Hepatocyte (in vitro differentiated cells): ENCODE measurements around the gene IL1RL2. TPM values are rescaled to one million over a fixed set of nuclear protein-coding genes. Genes with fewer than 3 reads are reported as not detected.

Source experiments
- DNase-seq: peaks from one replicate; pipeline ENCODE4 v3.0.0-alpha.2; 2016; ENCODE audit warnings: low spot score
- H2AFZ ChIP-seq: fragments of 200-600 bp; sonication (generic); 2 replicates; pipeline ENCODE4 v1.6.0; 2016; ENCODE audit warnings: antibody characterized with exemption, mild to moderate bottlenecking
- H3K27ac ChIP-seq: fragments of 200-600 bp; sonication (generic); 2 replicates; pipeline ENCODE4 v1.5.1; 2016; ENCODE audit warnings: mild to moderate bottlenecking
- H3K27me3 ChIP-seq: fragments of 200-600 bp; sonication (generic); 2 replicates; pipeline ENCODE4 v1.6.1; 2016
- H3K36me3 ChIP-seq: fragments of 200-600 bp; sonication (generic); replicated peaks from 2 replicates; pipeline ENCODE4 v1.5.1; 2016; ENCODE audit warnings: low read depth; ENCODE audit not compliant: insufficient read depth
- H3K4me1 ChIP-seq: fragments of 200-600 bp; sonication (generic); 2 replicates; pipeline ENCODE4 v1.5.1; 2016; ENCODE audit warnings: mild to moderate bottlenecking, moderate library complexity; ENCODE audit not compliant: insufficient read depth
- H3K4me2 ChIP-seq: fragments of 200-600 bp; sonication (generic); 2 replicates; pipeline ENCODE4 v1.6.0; 2016
- H3K4me3 ChIP-seq: fragments of 200-600 bp; sonication (generic); 2 replicates; pipeline ENCODE4 v1.5.1; 2016; ENCODE audit warnings: mild to moderate bottlenecking
- H3K79me2 ChIP-seq: fragments of 200-600 bp; sonication (generic); 2 replicates; pipeline ENCODE4 v1.6.0; 2017; ENCODE audit warnings: mild to moderate bottlenecking
- H3K9me2 ChIP-seq: fragments of 200-600 bp; sonication (generic); replicated peaks from 2 replicates; pipeline ENCODE4 v1.6.0; 2017; ENCODE audit warnings: mild to moderate bottlenecking; ENCODE audit not compliant: insufficient read depth
- H3K9me3 ChIP-seq: fragments of 200-600 bp; sonication (generic); 2 replicates; pipeline ENCODE4 v1.5.1; 2016; ENCODE audit warnings: low read depth, mild to moderate bottlenecking
- H4K20me1 ChIP-seq: fragments of 200-600 bp; sonication (generic); 2 replicates; pipeline ENCODE4 v1.6.0; 2016; ENCODE audit warnings: mild to moderate bottlenecking; ENCODE audit not compliant: insufficient read depth, poor library complexity, severe bottlenecking
- EZH2 ChIP-seq: fragments of 200-600 bp; sonication (generic); IDR thresholded peaks from 2 replicates; pipeline ENCODE4 v1.6.1; 2016; ENCODE audit warnings: antibody characterized with exemption, mild to moderate bottlenecking, borderline replicate concordance
- EZH2phosphoT487 ChIP-seq: fragments of 200-600 bp; sonication (generic); IDR thresholded peaks from one replicate; pipeline ENCODE4 v1.6.1; 2018; ENCODE audit warnings: antibody characterized with exemption, mild to moderate bottlenecking, low read depth, moderate library complexity; ENCODE audit not compliant: unreplicated experiment, severe bottlenecking
- whole genome bisulfite sequencing: methylation state at CpG from one replicate; pipeline ENCODE4 v1.1.6; 2016; ENCODE audit warnings: low lambda C conversion rate; ENCODE audit errors: missing lambda C conversion rate; 5-methylcytosine and 5-hydroxymethylcytosine counted together
- polyA plus RNA-seq: library from polyadenylated mRNA; unstranded; fragments of >200 nt; fragmentation: Nextera tagmentation; extraction: Ambion mirVana; gene quantifications from 2 replicates; pipeline ENCODE4 v1.2.1, GENCODE V29; 2016
- total RNA-seq: library from RNA; depleted of rRNA; stranded (reverse); fragments of >200 nt; gene quantifications from 2 replicates; pipeline ENCODE4 v1.2.3, GENCODE V29; 2014
- TF ChIP-seq, protein P1 (sequence below): fragments of 200-600 bp; sonication (generic); IDR thresholded peaks from 2 replicates; pipeline ENCODE4 v1.5.1; 2016; ENCODE audit warnings: antibody characterized with exemption, mild to moderate bottlenecking; ENCODE audit not compliant: poor library complexity

Gene IL1RL2
- total and polyA plus RNA-seq, 2 experiments from 2014 or later = 1.3 TPM; not detected in 1

DNA sequence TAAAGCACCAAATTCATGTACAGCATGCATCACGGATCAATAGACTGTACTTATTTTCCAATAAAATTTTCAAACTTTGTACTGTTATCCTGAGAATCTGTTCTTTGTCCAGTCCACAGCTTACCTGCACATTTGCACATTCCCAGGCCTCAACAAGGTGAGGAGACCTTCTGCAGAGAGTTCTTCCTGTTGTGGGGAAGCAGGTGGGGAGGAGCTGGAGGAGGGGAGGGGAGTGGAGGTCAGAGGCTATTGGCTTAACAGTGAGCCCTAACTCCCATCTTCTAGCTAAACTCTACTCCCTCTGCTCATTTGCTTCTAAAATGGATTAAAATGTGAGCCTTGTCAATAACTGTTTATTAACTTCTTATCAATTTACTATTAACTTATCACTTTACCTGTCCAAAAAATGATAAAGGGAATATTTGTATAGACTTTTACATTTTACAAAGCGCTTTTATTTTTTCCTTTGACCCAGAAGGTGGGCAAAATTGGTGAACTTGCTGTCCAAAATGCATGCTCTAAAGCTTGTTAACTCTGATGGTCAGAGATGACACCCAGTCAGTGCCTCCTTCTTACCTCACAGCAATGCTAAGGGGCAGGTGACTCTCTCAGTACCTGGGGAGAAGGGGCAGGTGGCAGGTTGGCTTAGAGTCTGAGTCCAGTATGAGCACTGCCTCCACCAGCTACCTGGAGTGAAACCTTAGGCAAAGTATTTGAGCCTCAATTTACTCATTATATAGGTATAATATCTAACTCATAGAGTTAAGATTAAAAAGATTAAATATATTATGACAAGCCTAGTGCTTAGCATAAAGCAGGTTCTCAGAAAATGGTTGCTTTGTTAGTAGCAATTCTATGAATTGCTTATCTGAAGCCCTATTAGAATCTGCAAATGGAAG is 6.8 kb upstream of the IL1RL2 start:
- Histone ChIP-seq H3K36me3 (no peaks in the 10 kb centered on the region), H3K79me2 (no peaks in the 10 kb centered on the region), H3K4me1 (peaks cover 8% of the 10 kb centered on the region), H2AFZ (no peak overlapping the region), H3K4me3 (no peak overlapping the region), H3K9me2 (no peaks in the 10 kb centered on the region), H3K27me3 (no peaks in the 10 kb centered on the region), H4K20me1 (no peaks in the 10 kb centered on the region), H3K4me2 (no peak overlapping the region), H3K9me3 (no peaks in the 10 kb centered on the region), H3K27ac (no peak overlapping the region)
- WGBS = 94% methylated on average over 2 of the region's 2 CpGs
- no peak for DNase-seq
- TF ChIP-seq, protein P1, sequence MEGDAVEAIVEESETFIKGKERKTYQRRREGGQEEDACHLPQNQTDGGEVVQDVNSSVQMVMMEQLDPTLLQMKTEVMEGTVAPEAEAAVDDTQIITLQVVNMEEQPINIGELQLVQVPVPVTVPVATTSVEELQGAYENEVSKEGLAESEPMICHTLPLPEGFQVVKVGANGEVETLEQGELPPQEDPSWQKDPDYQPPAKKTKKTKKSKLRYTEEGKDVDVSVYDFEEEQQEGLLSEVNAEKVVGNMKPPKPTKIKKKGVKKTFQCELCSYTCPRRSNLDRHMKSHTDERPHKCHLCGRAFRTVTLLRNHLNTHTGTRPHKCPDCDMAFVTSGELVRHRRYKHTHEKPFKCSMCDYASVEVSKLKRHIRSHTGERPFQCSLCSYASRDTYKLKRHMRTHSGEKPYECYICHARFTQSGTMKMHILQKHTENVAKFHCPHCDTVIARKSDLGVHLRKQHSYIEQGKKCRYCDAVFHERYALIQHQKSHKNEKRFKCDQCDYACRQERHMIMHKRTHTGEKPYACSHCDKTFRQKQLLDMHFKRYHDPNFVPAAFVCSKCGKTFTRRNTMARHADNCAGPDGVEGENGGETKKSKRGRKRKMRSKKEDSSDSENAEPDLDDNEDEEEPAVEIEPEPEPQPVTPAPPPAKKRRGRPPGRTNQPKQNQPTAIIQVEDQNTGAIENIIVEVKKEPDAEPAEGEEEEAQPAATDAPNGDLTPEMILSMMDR = no peak
- TF ChIP-seq EZH2 = no peak
- TF ChIP-seq EZH2phosphoT487 = no peak

DNA sequence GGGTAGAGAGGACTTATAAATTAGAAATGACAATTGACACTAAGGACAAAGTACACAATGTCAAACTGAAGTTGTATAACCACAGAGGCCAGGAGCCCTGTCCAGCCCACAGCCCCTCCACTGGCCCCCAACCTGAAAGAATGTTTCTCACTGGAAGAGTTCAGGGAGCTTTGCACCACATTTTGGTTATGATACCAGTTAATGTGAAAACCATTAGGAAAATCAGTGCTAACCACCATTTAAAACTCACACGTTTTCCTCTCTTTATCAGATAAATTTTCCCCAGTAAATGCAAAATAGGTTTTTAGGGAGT is 6.2 kb upstream of the IL1RL2 start:
- Histone ChIP-seq H3K9me3 (no peaks in the 10 kb centered on the region), H3K36me3 (no peaks in the 10 kb centered on the region), H3K4me1 (peaks cover 8% of the 10 kb centered on the region), H3K4me2 (no peak overlapping the region), H3K9me2 (no peaks in the 10 kb centered on the region), H3K27ac (no peak overlapping the region), H4K20me1 (no peaks in the 10 kb centered on the region), H3K4me3 (no peak overlapping the region), H3K27me3 (no peaks in the 10 kb centered on the region), H3K79me2 (no peaks in the 10 kb centered on the region), H2AFZ (no peak overlapping the region)
- no peak for DNase-seq
- TF ChIP-seq EZH2phosphoT487 = no peak
- TF ChIP-seq EZH2 = no peak
- TF ChIP-seq, protein P1 = no peak
- 44% methylated on average over 1 of the region's 1 CpG for WGBS

- H3K4me3 ChIP-seq = no peak overlapping the region
- no peaks in the 10 kb centered on the region for H3K79me2 ChIP-seq
- H3K4me1 ChIP-seq = peaks cover 8% of the 10 kb centered on the region
- no peaks in the 10 kb centered on the region for H3K9me2 ChIP-seq
- H4K20me1 ChIP-seq = no peaks in the 10 kb centered on the region
- H3K36me3 ChIP-seq = no peaks in the 10 kb centered on the region
- H3K27me3 ChIP-seq = no peaks in the 10 kb centered on the region
- H2AFZ ChIP-seq = no peak overlapping the region
- no peak overlapping the region for H3K4me2 ChIP-seq
- H3K27ac ChIP-seq = no peak overlapping the region
- no peak for DNase-seq
- TF ChIP-seq EZH2phosphoT487 = no peak
- TF ChIP-seq, protein P1 = no peak
- TF ChIP-seq EZH2 = no peak
- 95% methylated on average over 5 of the region's 5 CpGs for WGBS
- H3K9me3 ChIP-seq = no peaks in the 10 kb centered on the region
Measured at GRCh38 chr2:102181376-102181775, 5.4 kb upstream of the IL1RL2 start.
